Ectodermal cell (in vitro differentiated cells): ENCODE measurements around the gene OR6S1.
"Not testable (repeated sequence)": the region's sequence is repeated elsewhere in the genome, so short reads cannot be mapped to it uniquely, and the experiment has no call there.

ENCODE experiments used
- H3K27ac ChIP-seq: 2 replicates; pipeline ENCODE4 v1.7.0; 2013; ENCODE audit warnings: mild to moderate bottlenecking, low read depth, low read length; ENCODE audit not compliant: insufficient read depth, poor library complexity, severe bottlenecking
- H3K27me3 ChIP-seq: 2 replicates; pipeline ENCODE4 v1.7.0; 2013; ENCODE audit warnings: mild to moderate bottlenecking, low read length; ENCODE audit not compliant: insufficient read depth, control insufficient read depth, poor library complexity, severe bottlenecking
- H3K36me3 ChIP-seq: one replicate; pipeline ENCODE4 v1.7.0; 2013; ENCODE audit warnings: low read length; ENCODE audit not compliant: control insufficient read depth, insufficient read depth
- H3K4me1 ChIP-seq: one replicate; pipeline ENCODE4 v1.7.0; 2013; ENCODE audit warnings: low read length; ENCODE audit not compliant: control insufficient read depth, insufficient read depth
- H3K4me3 ChIP-seq: 2 replicates; pipeline ENCODE4 v1.7.0; 2013; ENCODE audit warnings: low read depth, low read length, control low read depth; ENCODE audit not compliant: insufficient read depth
- H3K9me3 ChIP-seq: 2 replicates; pipeline ENCODE4 v1.7.0; 2013; ENCODE audit warnings: mild to moderate bottlenecking, low read length, moderate library complexity; ENCODE audit not compliant: control insufficient read depth
- WGBS, 2 experiments: methylation state at CpG; one replicate each; pipeline ENCODE4 v1.1.7; 2013; ENCODE audit warnings: missing lambda C conversion rate in 2 of 2; 5-methylcytosine and 5-hydroxymethylcytosine counted together

Gene OR6S1

GRCh38 chr14:20652996-20653975 lies 11.8 kb upstream of the OR6S1 start:
- peaks cover 66% of the 10 kb centered on the region for H3K27me3 ChIP-seq
- no peaks in the 10 kb centered on the region for H3K4me1 ChIP-seq
- no peak overlapping the region for H3K27ac ChIP-seq
- peak overlapping the region; percentile 41 for H3K4me3 ChIP-seq
- no peaks in the 10 kb centered on the region for H3K36me3 ChIP-seq
- WGBS, 2 experiments = 1% methylated on average over 34 to 37 of the region's 39 CpGs
- H3K9me3 ChIP-seq = no peaks in the 10 kb centered on the region

GRCh38 chr14:20645481-20645880 lies 4.0 kb upstream of the OR6S1 start:
- 88 to 100% methylated on average over 1 of the region's 1 CpG for WGBS, 2 experiments
- H3K4me1 ChIP-seq = no peaks in the 10 kb centered on the region

GRCh38 chr14:20644520-20644919 lies 3.0 kb upstream of the OR6S1 start:
- no peaks in the 10 kb centered on the region for H3K36me3 ChIP-seq
- WGBS, 2 experiments = 83 to 95% methylated on average over 2 of the region's 2 CpGs
- no peaks in the 10 kb centered on the region for H3K4me1 ChIP-seq
- no peak overlapping the region for H3K4me3 ChIP-seq
- no peaks in the 10 kb centered on the region for H3K9me3 ChIP-seq
- no peaks in the 10 kb centered on the region for H3K27me3 ChIP-seq
- H3K27ac ChIP-seq = no peak overlapping the region

More at GRCh38 chr14:20645481-20645880, 4.0 kb upstream of the OR6S1 start:
- H3K9me3 ChIP-seq = no peaks in the 10 kb centered on the region
- no peak overlapping the region for H3K4me3 ChIP-seq
- no peak overlapping the region for H3K27ac ChIP-seq
- no peaks in the 10 kb centered on the region for H3K36me3 ChIP-seq
- H3K27me3 ChIP-seq = no peaks in the 10 kb centered on the region

GRCh38 chr14:20642755-20643154 lies 1.3 kb upstream of the OR6S1 start:
- not testable (repeated sequence) for H3K4me1 ChIP-seq, H3K4me3 ChIP-seq, H3K36me3 ChIP-seq, H3K27me3 ChIP-seq, H3K27ac ChIP-seq, H3K9me3 ChIP-seq
- WGBS, 2 experiments = 49 to 65% methylated on average over 3 of the region's 3 CpGs

GRCh38 chr14:20642182-20642581 lies 691 bp upstream of the OR6S1 start:
- H3K27ac ChIP-seq = no peak overlapping the region
- H3K36me3 ChIP-seq = no peaks in the 10 kb centered on the region
- H3K9me3 ChIP-seq = no peaks in the 10 kb centered on the region
- H3K4me1 ChIP-seq = no peaks in the 10 kb centered on the region
- no peaks in the 10 kb centered on the region for H3K27me3 ChIP-seq
- WGBS, 2 experiments = 93 to 95% methylated on average over 6 to 7 of the region's 7 CpGs
- no peak overlapping the region for H3K4me3 ChIP-seq

GRCh38 chr14:20632831-20633691 lies 8.4 kb downstream of the OR6S1 start:
- WGBS, 2 experiments = 3% methylated on average over 45 of the region's 45 CpGs
- peaks cover 9% of the 10 kb centered on the region for H3K4me1 ChIP-seq
- H3K36me3 ChIP-seq = no peaks in the 10 kb centered on the region
- H3K27ac ChIP-seq = no peak overlapping the region
- H3K27me3 ChIP-seq = peaks cover 60% of the 10 kb centered on the region
- H3K9me3 ChIP-seq = no peaks in the 10 kb centered on the region
- peak overlapping the region; percentile 47 for H3K4me3 ChIP-seq

- Histone ChIP-seq H3K4me1 (peaks cover 15% of the 10 kb centered on the region), H3K27me3 (peaks cover 66% of the 10 kb centered on the region), H3K27ac (no peak overlapping the region), H3K36me3 (no peaks in the 10 kb centered on the region), H3K9me3 (no peaks in the 10 kb centered on the region), H3K4me3 (peak overlapping the region; percentile 47)
- WGBS, 2 experiments = 0% methylated on average over 19 of the region's 19 CpGs
These were observed 9.1 kb downstream of the OR6S1 start for GRCh38 chr14:20632448-20632830.

GRCh38 chr14:20631880-20632389 lies 9.6 kb downstream of the OR6S1 start:
- Histone ChIP-seq H3K9me3 (no peaks in the 10 kb centered on the region), H3K4me1 (peaks cover 15% of the 10 kb centered on the region), H3K27me3 (peaks cover 70% of the 10 kb centered on the region), H3K36me3 (no peaks in the 10 kb centered on the region), H3K27ac (no peak overlapping the region), H3K4me3 (peak overlapping the region; percentile 47)
- 0 to 1% methylated on average over 18 of the region's 18 CpGs for WGBS, 2 experiments

GRCh38 chr14:20631023-20631879 lies 10.2 kb downstream of the OR6S1 start:
- H3K9me3 ChIP-seq = no peaks in the 10 kb centered on the region
- 0 to 2% methylated on average over 16 to 17 of the region's 19 CpGs for whole genome bisulfite sequencing, 2 experiments
- peak overlapping the region; percentile 47 for H3K4me3 ChIP-seq
- peaks cover 15% of the 10 kb centered on the region for H3K4me1 ChIP-seq
- peaks cover 77% of the 10 kb centered on the region for H3K27me3 ChIP-seq
- H3K36me3 ChIP-seq = no peaks in the 10 kb centered on the region
- H3K27ac ChIP-seq = no peak overlapping the region
